ENCODE results near the gene OR6B2.

Gene OR6B2

GRCh38 chr2:240041363-240041762 is 11.1 kb upstream of the OR6B2 start:
- DNase-seq (ENCODE audit: low read depth in 2 of 2), result no peak

GRCh38 chr2:240037358-240037757 is 7.1 kb upstream of the OR6B2 start:
- DNase-seq (ENCODE audit: low read depth in 2 of 2), result no peak

- no peak for DNase-seq (ENCODE audit: low read depth in 2 of 2)
These were observed 3.1 kb upstream of the OR6B2 start for GRCh38 chr2:240033330-240033678.

- DNase-seq (ENCODE audit: low read depth in 2 of 2), result no peak
These were observed 2.4 kb upstream of the OR6B2 start for GRCh38 chr2:240032406-240033329.

- no peak for DNase-seq (ENCODE audit: low read depth in 2 of 2)
These were observed 5.5 kb downstream of the OR6B2 start for GRCh38 chr2:240024766-240025165.

- DNase-seq (ENCODE audit: low read depth in 2 of 2), result no peak
These were observed 6.4 kb downstream of the OR6B2 start for GRCh38 chr2:240023792-240024191.

GRCh38 chr2:240021488-240022104 is 8.6 kb downstream of the OR6B2 start:
- peak; percentile 24 to 52 for DNase-seq (ENCODE audit: low read depth in 2 of 2)

- DNase-seq (ENCODE audit: low read depth in 2 of 2), result no peak
These were observed 12.0 kb downstream of the OR6B2 start for GRCh38 chr2:240018071-240018750.

GRCh38 chr2:240014327-240014726 is 15.9 kb downstream of the OR6B2 start:
- no peak for DNase-seq (ENCODE audit: low read depth in 2 of 2)

- DNase-seq (ENCODE audit: low read depth in 2 of 2), result no peak
These were observed 16.9 kb downstream of the OR6B2 start for GRCh38 chr2:240013343-240013742.

GRCh38 chr2:240002983-240003382 is 27.2 kb downstream of the OR6B2 start:
- DNase-seq (ENCODE audit: low read depth in 2 of 2), result no peak

- DNase-seq (ENCODE audit: low read depth in 2 of 2), result no peak
These were observed 29.6 kb downstream of the OR6B2 start for GRCh38 chr2:240000671-240001070.

GRCh38 chr2:239997686-239998409 is 32.4 kb downstream of the OR6B2 start:
- DNase-seq (ENCODE audit: low read depth in 2 of 2), result no peak

- no peak for DNase-seq (ENCODE audit: low read depth in 2 of 2)
These were observed 36.1 kb downstream of the OR6B2 start for GRCh38 chr2:239994086-239994485.

- no peak for DNase-seq (ENCODE audit: low read depth in 2 of 2)
These were observed 36.9 kb downstream of the OR6B2 start for GRCh38 chr2:239993291-239993690.

GRCh38 chr2:239991689-239992314 is 38.4 kb downstream of the OR6B2 start:
- no peak for DNase-seq (ENCODE audit: low read depth in 2 of 2)

- DNase-seq (ENCODE audit: low read depth in 2 of 2), result no peak
These were observed 39.3 kb downstream of the OR6B2 start for GRCh38 chr2:239990966-239991365.

GRCh38 chr2:239985356-239985755 is 44.9 kb downstream of the OR6B2 start:
- DNase-seq (ENCODE audit: low read depth in 2 of 2), result no peak

- DNase-seq (ENCODE audit: low read depth in 2 of 2), result no peak
These were observed 45.6 kb downstream of the OR6B2 start for GRCh38 chr2:239984421-239985194.

GRCh38 chr2:239983004-239983778 is 47.0 kb downstream of the OR6B2 start:
- no peak for DNase-seq (ENCODE audit: low read depth in 2 of 2)
